K562 (cell line): Measurements from ENCODE around the gene GPR37L1. TPM values are rescaled to one million over a fixed set of nuclear protein-coding genes. Genes with fewer than 3 reads are reported as not detected.
A peak's percentile ranks its signal among the peaks of the same experiment; 100 is the strongest.

ENCODE experiments used
- DEAF1 ChIP-seq: fragments of 450-650 bp; formaldehyde crosslinking; IDR thresholded peaks from 2 replicates; pipeline ENCODE4 v1.4.0; 2020; ENCODE audit warnings: mild to moderate bottlenecking, moderate library complexity
- ELF4 ChIP-seq: fragments of 450-650 bp; formaldehyde crosslinking; IDR thresholded peaks from 2 replicates; pipeline ENCODE4 v1.4.0; 2022; ENCODE audit warnings: missing genetic modification characterization
- ESRRB ChIP-seq: fragments of 250-450 bp; sonication (Bioruptor Pico); IDR thresholded peaks from 2 replicates; pipeline ENCODE4 v1.5.0; 2020; ENCODE audit warnings: mild to moderate bottlenecking, moderate library complexity, borderline replicate concordance
- ETV1 ChIP-seq: fragments of 450-650 bp; conservative IDR thresholded peaks from 2 replicates; pipeline ENCODE4 v1.6.1; 2016; ENCODE audit warnings: missing genetic modification characterization, control low read depth, low read depth, missing compliant biosample characterization
- GATAD2A ChIP-seq: fragments of 450-650 bp; IDR thresholded peaks from 2 replicates; pipeline ENCODE4 v1.6.1; 2017
- HMG20B ChIP-seq: fragments of 250-450 bp; sonication (Bioruptor Pico); IDR thresholded peaks from 2 replicates; pipeline ENCODE4 v1.5.0; 2021; ENCODE audit warnings: mild to moderate bottlenecking
- POLR2AphosphoS2 ChIP-seq: IDR thresholded peaks from 2 replicates; pipeline ENCODE4 v1.6.1; 2012; ENCODE audit warnings: low read length, improper control_type of control experiment
- PPARD ChIP-seq: fragments of 250-450 bp; sonication (Bioruptor Pico); IDR thresholded peaks from 2 replicates; pipeline ENCODE4 v1.8.0; 2022; ENCODE audit warnings: inconsistent platforms, mild to moderate bottlenecking, moderate library complexity
- RREB1 ChIP-seq: fragments of 250-450 bp; sonication (Bioruptor Pico); IDR thresholded peaks from 2 replicates; pipeline ENCODE4 v1.4.0; 2020
- SMARCA4 ChIP-seq: fragments of 450-650 bp; IDR thresholded peaks from 2 replicates; pipeline ENCODE4 v1.6.1; 2016
- SPI1 ChIP-seq: IDR thresholded peaks from 2 replicates; pipeline ENCODE4 v1.6.1; 2011; ENCODE audit warnings: low read depth, low read length, control low read depth, borderline replicate concordance
- TBP ChIP-seq: optimal IDR thresholded peaks from 2 replicates; pipeline ENCODE3; 2011; ENCODE audit warnings: low read depth, low read length, improper control_type of control experiment
- TCFL5 ChIP-seq: fragments of 250-450 bp; sonication (Bioruptor Pico); conservative IDR thresholded peaks from 2 replicates; pipeline ENCODE4 v1.6.1; 2021; ENCODE audit warnings: mild to moderate bottlenecking, moderate library complexity, matching md5 sums
- WHSC1 ChIP-seq: IDR thresholded peaks from one replicate; pipeline ENCODE4 v1.6.1; 2012; ENCODE audit warnings: low read length, control low read depth, inconsistent platforms
- ZNF175 ChIP-seq: fragments of 200-800 bp; sonication (Bioruptor generic); IDR thresholded peaks from 2 replicates; pipeline ENCODE4 v1.6.1; 2016; ENCODE audit warnings: low read depth, mild to moderate bottlenecking, missing genetic modification characterization, missing compliant biosample characterization
- polyA plus RNA-seq, 8 experiments: library from polyadenylated mRNA; depleted of rRNA in 4 of 8; stranded (reverse) in 5 of 8; unstranded in 3 of 8; fragments of >200 nt; fragmentation: Nextera tagmentation in 2 of 8; fragmentation: Illumina TruSeq in 1 of 8; extraction: Ambion mirVana in 2 of 8; extraction: Trizol in 1 of 8; gene quantifications; 2 replicates each; pipeline versions ENCODE4 v1.2.1 to v1.2.3, GENCODE V29; 2011 to 2014; ENCODE audit warnings: inconsistent platforms in 1 of 8, missing spikeins in 1 of 8
- total RNA-seq, 7 experiments: library from RNA; depleted of rRNA in 6 of 7; stranded (reverse); fragments of >200 nt in 6 of 7; fragmentation: Illumina TruSeq in 2 of 7; extraction: Trizol in 2 of 7; gene quantifications; 2 replicates each; pipeline versions ENCODE4 v1.2.1 to v1.2.3, GENCODE V29; 2011 to 2021; ENCODE audit warnings: low replicate concordance in 1 of 7
- TF ChIP-seq, protein P1 (sequence below), 2 experiments: fragments of 450-650 bp in 1 of 2; sonication (generic) in 1 of 2; formaldehyde crosslinking; conservative IDR thresholded peaks; 2 replicates each; pipeline versions ENCODE4 v1.4.0 to v1.8.1; 2020 to 2022; ENCODE audit warnings: mild to moderate bottlenecking in 1 of 2, missing genetic modification reagents in 1 of 2
- TF ChIP-seq, protein P2 (sequence below), 3 experiments: fragments of 200-800 bp in 1 of 3; sonication (Bioruptor generic) in 1 of 3; sonication (generic) in 1 of 3; formaldehyde crosslinking in 1 of 3; IDR thresholded peaks; 2 replicates each; pipeline versions ENCODE4 v1.6.1 to v1.8.0; 2016 to 2022; ENCODE audit warnings: mild to moderate bottlenecking in 2 of 3, missing compliant biosample characterization in 2 of 3, missing genetic modification characterization in 2 of 3, missing genetic modification reagents in 1 of 3
- TF ChIP-seq, protein P3 (sequence below): sonication (generic); formaldehyde crosslinking; IDR thresholded peaks from 2 replicates; pipeline ENCODE4 v1.8.0; 2022; ENCODE audit warnings: mild to moderate bottlenecking, missing genetic modification reagents

The GPR37L1 gene
- total and polyA plus RNA-seq, 9 of the 15 experiments (the other 6 are each of a cell fraction or from before 2014, with no cell fraction given) = not detected

GRCh38 chr1:202162047-202162417 lies 39.3 kb downstream of the GPR37L1 start (continued):
- TF ChIP-seq RREB1 (CRISPR knock-in tag) (no peak), WHSC1 (no peak), SPI1 (peak; percentile 39; the same call in 1 of the 2 replicates), DEAF1 (CRISPR knock-in tag) (no peak), ESRRB (CRISPR knock-in tag) (0 out of 2 replicates have a peak, but pooled peaks have one; percentile 29), ETV1 (tag) (peak; percentile 84), ZNF175 (CRISPR knock-in tag) (no peak), ELF4 (CRISPR knock-in tag) (no peak; the same call in 1 of the 2 replicates), SMARCA4 (peak; percentile 44; the same call in 1 of the 2 replicates), GATAD2A (0 out of 2 replicates have a peak, but pooled peaks have one; percentile 34), PPARD (CRISPR knock-in tag) (no peak), POLR2AphosphoS2 (no peak), TCFL5 (CRISPR knock-in tag) (no peak), TBP (no peak), HMG20B (CRISPR knock-in tag) (no peak)
- TF ChIP-seq, protein P1, sequence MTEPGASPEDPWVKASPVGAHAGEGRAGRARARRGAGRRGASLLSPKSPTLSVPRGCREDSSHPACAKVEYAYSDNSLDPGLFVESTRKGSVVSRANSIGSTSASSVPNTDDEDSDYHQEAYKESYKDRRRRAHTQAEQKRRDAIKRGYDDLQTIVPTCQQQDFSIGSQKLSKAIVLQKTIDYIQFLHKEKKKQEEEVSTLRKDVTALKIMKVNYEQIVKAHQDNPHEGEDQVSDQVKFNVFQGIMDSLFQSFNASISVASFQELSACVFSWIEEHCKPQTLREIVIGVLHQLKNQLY (CRISPR knock-in tag; conservative IDR thresholded peaks at IDR 0.05) = no peak
- TF ChIP-seq, protein P2, sequence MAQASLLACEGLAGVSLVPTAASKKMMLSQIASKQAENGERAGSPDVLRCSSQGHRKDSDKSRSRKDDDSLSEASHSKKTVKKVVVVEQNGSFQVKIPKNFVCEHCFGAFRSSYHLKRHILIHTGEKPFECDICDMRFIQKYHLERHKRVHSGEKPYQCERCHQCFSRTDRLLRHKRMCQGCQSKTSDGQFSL (CRISPR knock-in tag; IDR thresholded peaks at IDR 0.05) = peak; percentile 79
- TF ChIP-seq, protein P2 (tag; IDR thresholded peaks at IDR 0.05) = peak in 1 of 2 experiments; percentile 74; a peak in 2 of 4 replicates
- TF ChIP-seq, protein P3, sequence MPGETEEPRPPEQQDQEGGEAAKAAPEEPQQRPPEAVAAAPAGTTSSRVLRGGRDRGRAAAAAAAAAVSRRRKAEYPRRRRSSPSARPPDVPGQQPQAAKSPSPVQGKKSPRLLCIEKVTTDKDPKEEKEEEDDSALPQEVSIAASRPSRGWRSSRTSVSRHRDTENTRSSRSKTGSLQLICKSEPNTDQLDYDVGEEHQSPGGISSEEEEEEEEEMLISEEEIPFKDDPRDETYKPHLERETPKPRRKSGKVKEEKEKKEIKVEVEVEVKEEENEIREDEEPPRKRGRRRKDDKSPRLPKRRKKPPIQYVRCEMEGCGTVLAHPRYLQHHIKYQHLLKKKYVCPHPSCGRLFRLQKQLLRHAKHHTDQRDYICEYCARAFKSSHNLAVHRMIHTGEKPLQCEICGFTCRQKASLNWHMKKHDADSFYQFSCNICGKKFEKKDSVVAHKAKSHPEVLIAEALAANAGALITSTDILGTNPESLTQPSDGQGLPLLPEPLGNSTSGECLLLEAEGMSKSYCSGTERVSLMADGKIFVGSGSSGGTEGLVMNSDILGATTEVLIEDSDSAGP (CRISPR knock-in tag) = no peak
